Measurements from ENCODE around the gene RC3H1. TPM values are rescaled to one million over a fixed set of nuclear protein-coding genes. Genes with fewer than 3 reads are reported as not detected.
"Not testable (repeated sequence)": the region's sequence is repeated elsewhere in the genome, so short reads cannot be mapped to it uniquely, and the experiment has no call there.

RC3H1 gene
- total and polyA plus RNA-seq, 2 of the 8 experiments (the other 6 are each of a cell fraction or from before 2014, with no cell fraction given) = 7.4 to 32.2 TPM

DNA sequence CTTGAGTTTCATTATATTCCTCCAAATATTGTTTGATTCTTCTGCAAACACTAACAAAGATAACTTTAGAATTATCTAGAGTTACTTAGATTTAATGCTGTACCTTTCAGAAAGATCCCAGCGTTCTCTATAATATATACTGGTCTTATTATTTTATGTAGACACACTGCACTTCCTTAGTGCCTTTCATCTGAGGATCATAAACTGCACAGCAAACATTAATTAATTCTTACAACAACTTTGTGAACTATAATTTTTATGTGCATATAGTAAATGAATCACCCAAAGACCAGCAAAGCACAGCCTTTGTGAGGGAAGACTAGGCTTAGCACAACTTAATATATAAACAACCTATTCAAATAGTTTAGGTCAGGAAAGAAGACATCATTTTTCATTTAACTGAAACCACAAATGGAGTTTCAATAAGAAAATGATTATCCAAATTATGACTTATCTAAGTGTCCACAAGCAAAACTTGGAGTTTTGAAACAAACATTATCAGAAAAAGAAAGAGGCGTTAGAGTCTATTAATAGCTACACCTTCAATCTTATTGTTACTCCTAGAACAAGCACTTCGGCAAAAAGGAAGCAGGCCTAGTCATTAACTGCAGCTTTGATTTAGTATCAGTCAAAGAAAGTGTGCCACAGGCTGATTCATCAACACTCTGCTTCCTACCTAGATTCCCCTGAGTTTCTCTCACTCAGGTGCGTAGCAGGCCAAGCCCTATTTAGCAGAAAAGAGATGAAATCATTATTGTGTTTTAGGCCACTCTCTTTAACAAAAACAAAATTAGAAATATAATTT lies 22.5 kb upstream of the RC3H1 start (continued):
- no peak for TF ChIP-seq EGR1 (IDR thresholded peaks at IDR 0.05; ENCODE audit: borderline replicate concordance, low read depth, low read length)
- TF ChIP-seq RAD21 (IDR thresholded peaks at IDR 0.05 in 1 of 2, conservative IDR thresholded peaks at IDR 0.05 in 1 of 2; ENCODE audit: low read depth in 2 of 2, low read length in 2 of 2) = no peak
- TF ChIP-seq KDM5A (IDR thresholded peaks at IDR 0.05; ENCODE audit: low read length) = no peak

DNA sequence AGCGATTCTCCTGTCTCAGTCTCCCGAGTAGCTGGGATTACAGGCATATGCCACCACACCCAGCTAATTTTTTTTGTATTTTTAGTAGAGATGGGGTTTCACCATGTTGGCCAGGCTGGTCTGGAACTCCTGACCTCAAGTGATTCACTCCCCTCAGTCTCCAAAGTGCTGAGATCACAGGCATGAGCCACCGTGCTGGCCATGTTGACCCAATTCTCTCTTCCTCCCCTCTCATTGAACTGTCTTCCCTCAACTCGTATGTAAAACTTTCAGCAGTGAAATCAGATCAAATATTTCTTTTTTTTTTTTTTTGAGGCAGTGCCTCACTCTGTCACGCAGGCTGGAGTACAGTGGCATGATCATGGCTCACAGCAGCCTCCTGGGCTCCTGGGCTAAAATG lies 20.4 kb upstream of the RC3H1 start:
- CTCF ChIA-PET (ENCODE audit: partially characterized antibody) = interaction anchor here (1.1 kb wide), 1 partner anchor 9 kb away, joined by 3 read pairs; no protein-coding TSS in a partner anchor
- H3K27me3 ChIP-seq (replicated peaks in 1 of 4; ENCODE audit: control insufficient read depth in 3 of 4, extremely low read depth in 1 of 4, insufficient read depth in 3 of 4, low read length in 3 of 4); H3K9ac ChIP-seq (replicated peaks in 1 of 4; ENCODE audit: extremely low read depth in 1 of 4, low read depth in 3 of 4, low read length in 3 of 4); H2BK5ac ChIP-seq (ENCODE audit: low read depth, low read length); H4K8ac ChIP-seq (ENCODE audit: extremely low read depth, insufficient read depth, low read length); H3K9me3 ChIP-seq (ENCODE audit: insufficient read depth in 2 of 2, low read depth in 1 of 2, low read length in 1 of 2); H3K23me2 ChIP-seq (ENCODE audit: low read depth, low read length); H2BK15ac ChIP-seq (ENCODE audit: low read length); H4K20me1 ChIP-seq (replicated peaks in 1 of 2; ENCODE audit: control insufficient read depth in 1 of 2, insufficient read depth in 2 of 2, low read length in 2 of 2); H3K14ac ChIP-seq (ENCODE audit: insufficient read length); H3K56ac ChIP-seq (replicated peaks; ENCODE audit: insufficient read length, low read depth, low read length); H2BK20ac ChIP-seq (ENCODE audit: low read length); H3K4me3 ChIP-seq (ENCODE audit: extremely low read depth in 1 of 4, insufficient read depth in 2 of 4, low read depth in 3 of 4, low read length in 4 of 4); H3K79me2 ChIP-seq (ENCODE audit: control insufficient read depth in 1 of 2, insufficient read depth in 2 of 2, low read length in 2 of 2); H4K5ac ChIP-seq (ENCODE audit: insufficient read length, low read depth, low read length); POLR2A ChIA-PET (ENCODE audit: partially characterized antibody); H2BK120ac ChIP-seq (replicated peaks; ENCODE audit: low read depth, low read length); H3K4me2 ChIP-seq (ENCODE audit: insufficient read depth in 1 of 2, low read depth in 2 of 2, low read length in 2 of 2); H2AFZ ChIP-seq (ENCODE audit: low read length); H2AK5ac ChIP-seq (ENCODE audit: low read depth, low read length); FAIRE-seq; H3K18ac ChIP-seq (ENCODE audit: extremely low read depth, low read length); H3K27ac ChIP-seq (ENCODE audit: low read depth, low read length); H3K23ac ChIP-seq (ENCODE audit: insufficient read length); H3K79me1 ChIP-seq (ENCODE audit: low read depth, low read length); H2BK12ac ChIP-seq (ENCODE audit: low read depth, low read length); DNase-seq (ENCODE audit: low read depth in 1 of 2, low spot score in 2 of 2); H3K36me3 ChIP-seq (ENCODE audit: control insufficient read depth in 2 of 4, insufficient read depth in 4 of 4, low read length in 3 of 4); H3K4ac ChIP-seq (replicated peaks; ENCODE audit: insufficient read length, low read depth, low read length); H3K4me1 ChIP-seq (replicated peaks in 1 of 4; ENCODE audit: control insufficient read depth in 3 of 4, insufficient read depth in 4 of 4, low read length in 3 of 4); H4K91ac ChIP-seq (replicated peaks; ENCODE audit: insufficient read length, low read length): not testable (repeated sequence)
- WGBS, 2 experiments (ENCODE audit: extremely low coverage in 1 of 2, insufficient coverage in 1 of 2, insufficient read length in 1 of 2, insufficient replicate concordance in 2 of 2, low coverage in 1 of 2, low lambda C conversion rate in 2 of 2, missing lambda C conversion rate in 1 of 2) = 93% methylated on average over 5 of the region's 5 CpGs; no CpG with 5 or more reads in 1 of the 2 experiments

All from H1 (cell line).